Endothelial cell of umbilical vein (primary cell): ENCODE results near the gene NXPE2. TPM values are rescaled to one million over a fixed set of nuclear protein-coding genes. Genes with fewer than 3 reads are reported as not detected.

Experiments used
- BruUV-seq: library from RNA; stranded (reverse); fragments of 400-500 nt; replicated peaks from 2 replicates; lab custom pipeline; 2021; lab: Mats Ljungman, UMichigan
- CTCF ChIA-PET: fragments of 300-600, 350-600 bp; sonication (Branson Sonifier 250); formaldehyde crosslinking; loops from one replicate; lab custom pipeline; 2021; ENCODE audit warnings: antibody characterized with exemption, inconsistent platforms; lab: Charles Lee
- POLR2A ChIA-PET: fragments of 300-600, 350-600 bp; sonication (Branson Sonifier 250); formaldehyde crosslinking; loops from one replicate; lab custom pipeline; 2021; ENCODE audit warnings: antibody characterized with exemption, inconsistent platforms; lab: Charles Lee
- DNase-seq: peaks from one replicate; pipeline ENCODE4 v3.0.0-alpha.2; 2011; ENCODE audit warnings: low read depth, low spot score
- FAIRE-seq: peaks from 2 replicates; lab custom pipeline; 2011; peaks lifted over from hg19 to GRCh38; lab: Jason Lieb, UNC
- H2AFZ ChIP-seq: 2 replicates; pipeline ENCODE4 v1.6.0; 2012; ENCODE audit warnings: low read depth, low read length, control low read depth, inconsistent platforms
- H3K27ac ChIP-seq: 2 replicates; pipeline ENCODE4 v1.5.1; 2011; ENCODE audit warnings: low read depth, mild to moderate bottlenecking, control low read depth, low read length, moderate library complexity; ENCODE audit not compliant: insufficient read depth
- H3K27me3 ChIP-seq, 2 experiments: 2 replicates each; pipeline versions ENCODE4 v1.6.0 to v1.6.1; 2011; ENCODE audit warnings: low read length in 2 of 2, mixed read lengths in 1 of 2; ENCODE audit not compliant: control insufficient read depth in 2 of 2, insufficient read depth in 2 of 2
- H3K36me3 ChIP-seq, 2 experiments: 2 replicates in 1 of 2; 3 replicates in 1 of 2; pipeline ENCODE4 v1.5.1; 2011; ENCODE audit warnings: low read length in 2 of 2, mild to moderate bottlenecking in 1 of 2, moderate library complexity in 1 of 2; ENCODE audit not compliant: control insufficient read depth in 2 of 2, insufficient read depth in 2 of 2; ENCODE audit errors: extremely low read depth in 1 of 2
- H3K4me1 ChIP-seq: 3 replicates; pipeline ENCODE4 v1.5.1; 2011; ENCODE audit warnings: mild to moderate bottlenecking, low read length; ENCODE audit not compliant: control insufficient read depth, insufficient read depth; ENCODE audit errors: extremely low read depth
- H3K4me2 ChIP-seq: 2 replicates; pipeline ENCODE4 v1.6.1; 2011; ENCODE audit warnings: low read length, control low read depth, mixed read lengths; ENCODE audit not compliant: insufficient read depth
- H3K4me3 ChIP-seq, 3 experiments: fragments of 200-600 bp in 1 of 3; sonication (generic), shearing (Covaris generic) in 1 of 3; replicated peaks in 1 of 3; 2 replicates each; pipeline ENCODE4 v1.5.1; 2011 to 2016; ENCODE audit warnings: control low read depth in 3 of 3, low read length in 3 of 3, mild to moderate bottlenecking in 2 of 3, inconsistent platforms in 1 of 3, low read depth in 1 of 3, moderate library complexity in 1 of 3; ENCODE audit not compliant: insufficient read depth in 1 of 3
- H3K79me2 ChIP-seq: 2 replicates; pipeline ENCODE4 v1.6.0; 2012; ENCODE audit warnings: low read length, inconsistent platforms; ENCODE audit not compliant: control insufficient read depth, insufficient read depth
- H3K9ac ChIP-seq: replicated peaks from 2 replicates; pipeline ENCODE3; 2011; ENCODE audit warnings: low read length, control low read depth; ENCODE audit not compliant: insufficient read depth; ENCODE audit errors: extremely low read depth
- H3K9me1 ChIP-seq: replicated peaks from 3 replicates; pipeline ENCODE4 v1.6.0; 2011; ENCODE audit warnings: mild to moderate bottlenecking, low read length; ENCODE audit not compliant: control insufficient read depth, insufficient read depth; ENCODE audit errors: extremely low read depth
- H3K9me3 ChIP-seq: replicated peaks from 2 replicates; pipeline ENCODE4 v1.5.1; 2012; ENCODE audit warnings: low read length, inconsistent platforms; ENCODE audit not compliant: control insufficient read depth, insufficient read depth
- H4K20me1 ChIP-seq: replicated peaks from 2 replicates; pipeline ENCODE3; 2011; ENCODE audit warnings: mild to moderate bottlenecking, low read length; ENCODE audit not compliant: control insufficient read depth, insufficient read depth; ENCODE audit errors: extremely low read depth
- CTCF ChIP-seq, 2 donors: IDR thresholded peaks; 1 replicate in 1 of 2; 2 replicates in 1 of 2; pipeline ENCODE4 v1.5.1; 2011; ENCODE audit warnings: low read length in 2 of 2, mild to moderate bottlenecking in 2 of 2, moderate library complexity in 2 of 2, control low read depth in 1 of 2, inconsistent platforms in 1 of 2, low read depth in 1 of 2; ENCODE audit not compliant: insufficient read depth in 1 of 2; ENCODE audit errors: extremely low read depth in 1 of 2
- EZH2 ChIP-seq: IDR thresholded peaks from 2 replicates; pipeline ENCODE4 v1.6.1; 2012; ENCODE audit warnings: borderline replicate concordance, low read depth, mild to moderate bottlenecking, moderate library complexity, low read length, inconsistent platforms; ENCODE audit not compliant: severe bottlenecking
- FOS ChIP-seq: IDR thresholded peaks from 2 replicates; pipeline ENCODE4 v1.6.1; 2011; ENCODE audit warnings: mild to moderate bottlenecking, low read length, moderate library complexity, borderline replicate concordance; ENCODE audit not compliant: insufficient read depth
- GATA2 ChIP-seq: IDR thresholded peaks from 2 replicates; pipeline ENCODE4 v1.7.0; 2011; ENCODE audit warnings: low read depth, mild to moderate bottlenecking, moderate library complexity, mixed read lengths, low read length; ENCODE audit not compliant: insufficient read length, insufficient read depth
- JUN ChIP-seq: IDR thresholded peaks from 2 replicates; pipeline ENCODE4 v1.6.1; 2011; ENCODE audit warnings: borderline replicate concordance, low read depth; ENCODE audit not compliant: insufficient read length, insufficient read depth
- MYC ChIP-seq: IDR thresholded peaks from one replicate; pipeline ENCODE4 v1.6.1; 2011; ENCODE audit warnings: mild to moderate bottlenecking, low read depth, low read length
- POLR2A ChIP-seq: IDR thresholded peaks from 2 replicates; pipeline ENCODE4 v1.6.1; 2012; ENCODE audit warnings: low read depth, mild to moderate bottlenecking, control low read depth, low read length
- POLR2AphosphoS5 ChIP-seq: IDR thresholded peaks from 2 replicates; pipeline ENCODE4 v1.6.1; 2012; ENCODE audit warnings: low read depth, mild to moderate bottlenecking, control low read depth, low read length, moderate library complexity; ENCODE audit not compliant: insufficient read depth
- dilution Hi-C: fragments of 300-500 bp; cut with MboI; formaldehyde crosslinking; loops from one replicate; pipeline ENCODE4 v1.15.0; 2019; ENCODE audit warnings: low sequenced_read_pairs; ENCODE audit not compliant: extremely low pct_ligation_motif_present
- intact Hi-C: fragments of 100-400 bp; cut with micrococcal nuclease; formaldehyde crosslinking; loops from one replicate; pipeline ENCODE4 v1.10.0; 2022
- polyA plus RNA-seq, 4 experiments: library from polyadenylated mRNA; depleted of rRNA in 3 of 4; stranded (reverse) in 3 of 4; unstranded in 1 of 4; fragments of >200 nt; gene quantifications; 2 replicates each; pipeline versions ENCODE4 v1.2.1 to v1.2.3, GENCODE V29; 2011 to 2012; ENCODE audit warnings: missing spikeins in 1 of 4
- total RNA-seq: library from RNA; stranded (reverse); gene quantifications from 2 replicates; pipeline ENCODE4 v1.2.3, GENCODE V29; 2021
- TF ChIP-seq, protein P1 (sequence below): IDR thresholded peaks from 2 replicates; pipeline ENCODE4 v1.6.1; 2011; ENCODE audit not compliant: insufficient read depth, insufficient read length

The NXPE2 gene
- total and polyA plus RNA-seq, 2 donors (not counting 3 experiments of a cell fraction or from before 2014, with no cell fraction given) = not detected

DNA sequence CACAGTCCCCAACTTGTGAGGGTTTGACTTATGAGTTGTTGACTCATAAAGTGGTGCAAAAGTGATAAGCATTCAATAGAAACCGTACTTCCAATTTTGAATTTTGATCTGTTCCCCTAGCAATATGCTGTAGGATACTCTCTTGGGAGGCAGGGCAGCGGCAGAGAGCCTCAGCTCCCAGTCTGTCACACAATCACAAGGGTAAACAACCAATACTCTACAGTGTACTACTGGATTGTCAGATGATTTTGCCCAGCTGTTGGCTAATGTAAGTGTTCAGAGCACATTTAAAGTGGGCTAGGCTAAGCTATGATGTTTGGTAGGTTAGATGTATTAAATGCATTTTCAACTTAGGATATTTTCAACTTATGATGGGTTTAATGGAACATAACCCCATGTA, 13.7 kb upstream of the NXPE2 start:
- CTCF ChIA-PET = no interaction called here

More for the DNA sequence above, 13.7 kb upstream of the NXPE2 start:
- no peaks in the 10 kb centered on the region for H3K4me1 ChIP-seq
- BruUV-seq = no TSS peak
- H3K79me2 ChIP-seq = no peaks in the 10 kb centered on the region
- H3K36me3 ChIP-seq = no peaks in the 10 kb centered on the region
- H3K9me1 ChIP-seq = no peaks in the 10 kb centered on the region
- FAIRE-seq = no peak
- H2AFZ ChIP-seq = no peak overlapping the region
- TF ChIP-seq CTCF (IDR thresholded peaks at IDR 0.05; ENCODE audit: extremely low read depth in 1 of 2, insufficient read depth in 1 of 2, low read depth in 1 of 2, low read length in 2 of 2) = no peak
- TF ChIP-seq JUN = no peak
- no peak for TF ChIP-seq MYC
- TF ChIP-seq GATA2 = no peak
- no peak for TF ChIP-seq EZH2
- TF ChIP-seq POLR2AphosphoS5 = no peak
- TF ChIP-seq FOS = no peak
- no peak for TF ChIP-seq POLR2A
- TF ChIP-seq, protein P1, sequence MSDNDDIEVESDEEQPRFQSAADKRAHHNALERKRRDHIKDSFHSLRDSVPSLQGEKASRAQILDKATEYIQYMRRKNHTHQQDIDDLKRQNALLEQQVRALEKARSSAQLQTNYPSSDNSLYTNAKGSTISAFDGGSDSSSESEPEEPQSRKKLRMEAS = no peak
- H3K9ac ChIP-seq = no peak overlapping the region
- intact Hi-C loops = no loop called here
- no peak overlapping the region for H3K4me2 ChIP-seq
- POLR2A ChIA-PET = no interaction called here
- no peak for DNase-seq
- H3K4me3 ChIP-seq = no peak overlapping the region
- H3K27me3 ChIP-seq = no peaks in the 10 kb centered on the region
- H3K9me3 ChIP-seq = no peaks in the 10 kb centered on the region
- dilution Hi-C loops = no loop called here
- H3K27ac ChIP-seq = no peak overlapping the region
- H4K20me1 ChIP-seq = no peaks in the 10 kb centered on the region
